Heart left ventricle (tissue), 13 donors: ENCODE data around the gene CLCNKA.

Experiments
- POLR2A ChIP-seq, 2 donors: fragments of 450-650 bp; IDR thresholded peaks; one replicate each; pipeline ENCODE4 v1.6.1; 2017; ENCODE audit warnings: antibody characterized with exemption in 2 of 2, mild to moderate bottlenecking in 2 of 2, moderate library complexity in 2 of 2
- TF ChIP-seq, protein P1 (sequence below), 12 donors: fragments of 200-600 bp; sonication (generic) in 4 of 12; IDR thresholded peaks; one replicate each; pipeline versions ENCODE4 v1.5.0 to v1.8.0; 2018 to 2022; ENCODE audit warnings: antibody characterized with exemption in 12 of 12, mild to moderate bottlenecking in 5 of 12
- donor health status: ischemic (EF 13 %, LVEDD 7.1; RV severe dilation, severe dysfunction).
- donor health status: DM: no; HTN: yes; CAD: no.
- donor health status: DM: no; HTN: no; CAD: no.
- donor health status: ischemic (EF 25% LVEDD 6.9; RV normal size, moderate dysfunction).
- donor health status: ischemic (EF 25% LVEDD 5.7; RV mildly dilated, moderate dysfunction).
- donor health status: ischemic (EF 35%, LVEDD 5.7; RV mildly dilated, moderate dysfunction).
- donor health status: nonischemic (EF 11% LVEDD 7.7; RV severe dilation, severe dysfunction).
- donor health status: DM: yes; HTN: yes; CAD: no.
- donor health status: PGD.
- donor health status: ischemic (EF 29% LVEDD 5.4; RV normal size, mild dysfunction).
- donor health status: nonischemic (EF 23%, LVEDD 6.1; RV moderate dilation, normal function).

DNA sequence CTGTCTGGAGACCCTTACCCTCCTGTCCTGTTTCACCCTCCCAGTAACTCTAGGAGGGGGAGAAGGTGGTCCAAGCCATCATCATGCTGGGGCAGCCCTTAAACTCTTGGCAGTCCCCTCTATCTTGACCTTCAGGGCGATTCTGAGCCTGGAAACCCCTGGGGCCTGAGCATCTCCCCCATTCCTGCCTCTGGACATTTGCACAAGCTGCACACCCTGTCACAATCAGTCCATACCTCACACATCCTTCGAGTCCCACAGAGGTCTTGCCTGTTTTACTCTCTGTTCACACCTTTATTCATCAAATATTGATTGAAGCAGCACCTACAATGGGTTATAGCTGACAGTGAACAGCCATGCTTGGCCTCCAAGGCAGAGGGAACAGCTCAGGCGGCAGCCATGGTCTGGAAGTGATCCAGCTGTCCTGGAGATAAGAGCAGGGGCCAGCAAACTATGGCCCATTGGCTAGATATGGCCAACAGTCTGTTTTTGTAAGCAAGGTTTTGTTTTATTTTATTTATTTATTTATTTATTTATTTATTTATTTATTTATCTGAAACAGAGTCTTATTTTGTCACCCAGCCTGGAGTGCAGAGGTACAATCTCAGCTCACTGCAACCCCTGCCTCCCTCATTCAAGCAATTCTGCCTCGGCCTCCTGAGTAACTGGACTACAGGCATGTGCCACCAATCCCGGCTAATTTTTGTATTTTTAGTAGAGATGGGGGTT lies 58.8 kb downstream of the CLCNKA start:
- TF ChIP-seq POLR2A (IDR thresholded peaks at IDR 0.05): no peak
- TF ChIP-seq, protein P1, sequence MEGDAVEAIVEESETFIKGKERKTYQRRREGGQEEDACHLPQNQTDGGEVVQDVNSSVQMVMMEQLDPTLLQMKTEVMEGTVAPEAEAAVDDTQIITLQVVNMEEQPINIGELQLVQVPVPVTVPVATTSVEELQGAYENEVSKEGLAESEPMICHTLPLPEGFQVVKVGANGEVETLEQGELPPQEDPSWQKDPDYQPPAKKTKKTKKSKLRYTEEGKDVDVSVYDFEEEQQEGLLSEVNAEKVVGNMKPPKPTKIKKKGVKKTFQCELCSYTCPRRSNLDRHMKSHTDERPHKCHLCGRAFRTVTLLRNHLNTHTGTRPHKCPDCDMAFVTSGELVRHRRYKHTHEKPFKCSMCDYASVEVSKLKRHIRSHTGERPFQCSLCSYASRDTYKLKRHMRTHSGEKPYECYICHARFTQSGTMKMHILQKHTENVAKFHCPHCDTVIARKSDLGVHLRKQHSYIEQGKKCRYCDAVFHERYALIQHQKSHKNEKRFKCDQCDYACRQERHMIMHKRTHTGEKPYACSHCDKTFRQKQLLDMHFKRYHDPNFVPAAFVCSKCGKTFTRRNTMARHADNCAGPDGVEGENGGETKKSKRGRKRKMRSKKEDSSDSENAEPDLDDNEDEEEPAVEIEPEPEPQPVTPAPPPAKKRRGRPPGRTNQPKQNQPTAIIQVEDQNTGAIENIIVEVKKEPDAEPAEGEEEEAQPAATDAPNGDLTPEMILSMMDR (IDR thresholded peaks at IDR 0.05): no peak
